Measurements from ENCODE around the gene SLC25A34. TPM values are rescaled to one million over a fixed set of nuclear protein-coding genes. Genes with fewer than 3 reads are reported as not detected.
A peak's percentile ranks its signal among the peaks of the same experiment; 100 is the strongest.

The SLC25A34 gene
- total RNA-seq, 3 donors from 2014 or later = 6.4 to 15.7 (median 8.1) TPM

GRCh38 chr1:15707239-15707925 lies 28.7 kb upstream of the SLC25A34 start:
- ATAC-seq = no peak
- no peak for DNase-seq
- Histone ChIP-seq H3K4me1 (ENCODE audit: low read depth) (no peaks in the 10 kb centered on the region), H3K4me3 (no peak overlapping the region), H3K9me3 (no peaks in the 10 kb centered on the region), H3K36me3 (ENCODE audit: low read depth) (no peaks in the 10 kb centered on the region)
- intact Hi-C loops (cut with DNase I, micrococcal nuclease) = no loop called here
- TF ChIP-seq CTCF (IDR thresholded peaks at IDR 0.05) = no peak

GRCh38 chr1:15708486-15709137 lies 27.4 kb upstream of the SLC25A34 start:
- no peaks in the 10 kb centered on the region for H3K9me3 ChIP-seq
- DNase-seq (no peak), ATAC-seq (peak; percentile 14)
- no peak overlapping the region for H3K4me3 ChIP-seq
- H3K4me1 ChIP-seq (ENCODE audit: low read depth) = no peaks in the 10 kb centered on the region
- no peak for TF ChIP-seq CTCF (IDR thresholded peaks at IDR 0.05)
- no peaks in the 10 kb centered on the region for H3K36me3 ChIP-seq (ENCODE audit: low read depth)
- intact Hi-C loops (cut with DNase I, micrococcal nuclease) = no loop called here

DNA sequence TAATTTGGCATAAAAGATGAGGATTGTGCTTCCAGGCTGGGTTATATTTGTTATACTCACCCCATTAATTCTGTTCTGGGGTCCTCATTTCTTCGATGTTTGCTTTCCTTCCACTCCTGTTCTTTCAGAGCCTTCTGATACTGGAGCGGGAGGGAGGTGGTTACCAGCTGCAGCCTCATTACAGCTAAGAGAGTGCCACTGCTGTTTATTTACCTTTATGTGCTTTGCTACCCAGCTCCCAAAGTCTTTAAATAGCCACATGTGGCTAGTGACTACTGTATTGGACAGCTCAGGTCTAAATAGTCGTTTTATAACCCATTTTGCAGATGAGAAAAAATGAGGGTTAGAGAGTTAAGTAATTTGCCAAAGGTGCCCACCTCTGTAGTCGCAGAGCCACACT lies 26.8 kb upstream of the SLC25A34 start:
- H3K36me3 ChIP-seq (ENCODE audit: low read depth) = no peaks in the 10 kb centered on the region
- H3K4me1 ChIP-seq (ENCODE audit: low read depth) = no peaks in the 10 kb centered on the region
- ATAC-seq (no peak), DNase-seq (no peak)
- H3K9me3 ChIP-seq = no peaks in the 10 kb centered on the region
- intact Hi-C loops (cut with DNase I, micrococcal nuclease) = no loop called here
- no peak for TF ChIP-seq CTCF (IDR thresholded peaks at IDR 0.05)
- no peak overlapping the region for H3K4me3 ChIP-seq

DNA sequence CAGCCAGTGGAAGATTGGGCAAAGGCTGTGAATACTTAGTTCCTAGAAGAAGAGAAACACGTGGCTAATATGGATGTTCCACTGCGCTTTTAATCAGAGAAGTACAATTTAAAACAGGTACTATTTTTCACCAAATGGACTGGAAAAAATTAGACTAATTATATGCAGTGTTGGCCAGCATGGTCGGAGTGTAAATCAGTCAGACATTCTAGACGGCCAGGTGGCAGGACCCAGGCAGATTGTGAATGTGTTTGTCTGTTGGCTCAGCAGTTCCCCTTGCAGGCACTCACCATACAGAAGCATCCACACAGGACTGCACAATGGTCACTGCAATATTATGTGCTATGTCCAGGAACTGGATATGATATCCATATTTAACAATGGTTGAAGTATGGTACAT lies 23.9 kb upstream of the SLC25A34 start:
- DNase-seq (no peak), ATAC-seq (no peak)
- H3K36me3 ChIP-seq (ENCODE audit: low read depth) = no peaks in the 10 kb centered on the region
- H3K4me1 ChIP-seq (ENCODE audit: low read depth) = no peaks in the 10 kb centered on the region
- TF ChIP-seq CTCF (IDR thresholded peaks at IDR 0.05) = no peak
- no peaks in the 10 kb centered on the region for H3K9me3 ChIP-seq
- intact Hi-C loops (cut with DNase I, micrococcal nuclease) = no loop called here
- no peak overlapping the region for H3K4me3 ChIP-seq

- H3K36me3 ChIP-seq (ENCODE audit: low read depth) = no peaks in the 10 kb centered on the region
- no peak for TF ChIP-seq CTCF (IDR thresholded peaks at IDR 0.05)
- ATAC-seq (no peak), DNase-seq (peak in 1 of 3 donors; percentile 7)
- intact Hi-C loops (cut with DNase I, micrococcal nuclease) = no loop called here
- no peak overlapping the region for H3K4me3 ChIP-seq
- no peaks in the 10 kb centered on the region for H3K9me3 ChIP-seq
- H3K4me1 ChIP-seq (ENCODE audit: low read depth) = no peaks in the 10 kb centered on the region
Observed at GRCh38 chr1:15714406-15715136, 21.5 kb upstream of the SLC25A34 start.
